ENCODE results near the gene RGS19. TPM values are rescaled to one million over a fixed set of nuclear protein-coding genes. Genes with fewer than 3 reads are reported as not detected.

The RGS19 gene
- total and polyA plus RNA-seq, 8 donors, result 6.3 to 63.9 (median 8.8) TPM

DNA sequence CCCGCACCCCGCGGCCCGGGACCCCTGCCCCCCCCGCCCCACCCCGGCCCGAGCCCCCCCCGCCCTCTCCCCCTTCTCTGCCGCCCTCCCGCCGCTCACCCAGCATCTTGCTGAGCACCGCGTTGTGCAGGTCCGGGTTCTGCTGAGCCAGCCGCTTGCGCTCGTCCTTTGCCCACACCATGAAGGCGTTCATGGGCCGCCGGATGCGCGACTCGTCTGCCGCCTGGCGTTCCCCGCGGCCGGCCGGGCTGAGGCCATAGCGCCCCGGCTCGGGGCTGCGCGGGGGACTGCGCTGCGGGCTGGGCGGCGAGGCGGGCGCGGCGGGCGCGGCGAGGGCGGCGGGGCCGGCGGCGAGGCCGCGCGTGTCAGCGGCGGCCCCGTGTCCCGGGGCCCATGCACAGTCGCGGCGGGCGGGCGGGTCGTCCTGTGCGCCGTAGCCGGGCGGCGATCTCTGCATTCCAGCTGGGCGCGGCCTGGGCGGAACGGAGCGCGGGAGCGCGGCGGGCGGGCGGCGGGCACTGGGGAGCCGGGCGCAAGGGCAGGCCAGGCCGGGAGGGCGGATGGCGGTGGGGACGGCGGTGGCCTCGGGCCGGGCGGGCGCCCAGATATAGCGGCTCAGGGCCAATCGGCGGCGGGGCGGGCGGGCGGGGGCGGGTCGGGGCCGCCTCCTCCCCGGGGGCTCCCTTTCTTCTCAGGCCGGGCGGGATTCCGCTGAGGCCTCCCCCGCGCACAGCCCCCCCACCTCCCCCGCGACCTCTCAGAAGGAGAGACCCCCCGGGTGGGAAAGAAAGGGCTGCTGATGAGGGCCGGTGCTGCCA is 30.0 kb downstream of the RGS19 start, which contains the start of gene SOX18:
Gene SOX18, minus strand, starts transcription at position 580 of the 818 bp plus-strand sequence. Its CDS starts 123 bp downstream, at position 457.
- peak in 1 of 4 donors; percentile 74 for DNase-seq
- Histone ChIP-seq H3K27ac (peak within 1 kb of the TSS; percentile 71 to 73), H3K9me3 (no peaks in the 10 kb centered on the region), H3K36me3 (peaks cover 0 to 8% of the 10 kb centered on the region in 2 donors), H3K4me3 (peak within 1 kb of the TSS; percentile 22 to 48), H3K27me3 (peaks cover 36 to 98% of the 10 kb centered on the region in 2 donors), H3K4me1 (peaks cover 0 to 14% of the 10 kb centered on the region in 2 donors)
- ATAC-seq, result peak; percentile 9
- intact Hi-C loops (cut with DNase I), result no loop called here
- TF ChIP-seq, protein P1, sequence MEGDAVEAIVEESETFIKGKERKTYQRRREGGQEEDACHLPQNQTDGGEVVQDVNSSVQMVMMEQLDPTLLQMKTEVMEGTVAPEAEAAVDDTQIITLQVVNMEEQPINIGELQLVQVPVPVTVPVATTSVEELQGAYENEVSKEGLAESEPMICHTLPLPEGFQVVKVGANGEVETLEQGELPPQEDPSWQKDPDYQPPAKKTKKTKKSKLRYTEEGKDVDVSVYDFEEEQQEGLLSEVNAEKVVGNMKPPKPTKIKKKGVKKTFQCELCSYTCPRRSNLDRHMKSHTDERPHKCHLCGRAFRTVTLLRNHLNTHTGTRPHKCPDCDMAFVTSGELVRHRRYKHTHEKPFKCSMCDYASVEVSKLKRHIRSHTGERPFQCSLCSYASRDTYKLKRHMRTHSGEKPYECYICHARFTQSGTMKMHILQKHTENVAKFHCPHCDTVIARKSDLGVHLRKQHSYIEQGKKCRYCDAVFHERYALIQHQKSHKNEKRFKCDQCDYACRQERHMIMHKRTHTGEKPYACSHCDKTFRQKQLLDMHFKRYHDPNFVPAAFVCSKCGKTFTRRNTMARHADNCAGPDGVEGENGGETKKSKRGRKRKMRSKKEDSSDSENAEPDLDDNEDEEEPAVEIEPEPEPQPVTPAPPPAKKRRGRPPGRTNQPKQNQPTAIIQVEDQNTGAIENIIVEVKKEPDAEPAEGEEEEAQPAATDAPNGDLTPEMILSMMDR (IDR thresholded peaks at IDR 0.05), result no peak

DNA sequence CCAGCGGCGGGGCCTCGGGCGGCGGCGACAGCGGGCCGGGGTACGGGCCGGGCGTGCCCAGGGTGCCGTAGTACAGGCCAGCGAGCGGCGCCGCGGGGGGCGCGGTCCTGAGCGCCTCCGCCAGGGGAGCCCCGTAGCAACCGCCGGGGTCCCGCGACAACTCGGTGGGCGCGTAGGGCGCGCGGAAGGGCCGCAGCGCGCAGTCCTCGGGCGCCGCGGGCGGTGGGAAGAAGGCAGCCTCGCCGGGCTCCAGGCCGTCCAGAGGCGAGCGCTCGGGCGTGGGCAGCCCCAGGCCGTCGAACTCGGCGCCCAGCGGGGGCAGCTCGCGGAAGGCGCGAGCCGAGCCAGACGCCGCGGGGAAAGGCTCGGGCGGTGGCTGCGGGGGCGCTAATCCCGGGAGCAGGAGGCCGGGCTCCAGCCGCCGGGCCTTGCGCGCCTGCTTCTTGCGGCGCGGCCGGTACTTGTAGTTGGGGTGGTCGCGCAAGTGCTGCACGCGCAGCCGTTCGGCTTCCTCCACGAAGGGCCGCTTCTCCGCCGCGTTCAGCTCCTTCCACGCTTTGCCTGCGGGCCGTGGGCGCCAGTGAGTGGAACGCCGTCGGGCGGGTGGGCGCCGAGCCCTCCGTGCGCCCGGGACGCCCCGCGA is 30.8 kb downstream of the RGS19 start:
- H3K36me3 ChIP-seq, result peaks cover 0 to 8% of the 10 kb centered on the region in 2 donors
- H3K27ac ChIP-seq, result peak overlapping the region; percentile 56 to 58
- peak overlapping the region; percentile 22 to 48 for H3K4me3 ChIP-seq
- intact Hi-C loops (cut with DNase I), result no loop called here
- no peak for DNase-seq
- H3K4me1 ChIP-seq, result peaks cover 0 to 11% of the 10 kb centered on the region in 2 donors
- no peaks in the 10 kb centered on the region for H3K9me3 ChIP-seq
- H3K27me3 ChIP-seq, result peaks cover 36 to 90% of the 10 kb centered on the region in 2 donors
- no peak for ATAC-seq
- TF ChIP-seq, protein P1 (IDR thresholded peaks at IDR 0.05), result no peak

GRCh38 chr20:64047968-64048401 is 31.3 kb downstream of the RGS19 start:
- TF ChIP-seq, protein P1 (IDR thresholded peaks at IDR 0.05), result no peak
- no peaks in the 10 kb centered on the region for H3K9me3 ChIP-seq
- peaks cover 0 to 11% of the 10 kb centered on the region in 2 donors for H3K4me1 ChIP-seq
- peak overlapping the region; percentile 22 to 48 for H3K4me3 ChIP-seq
- H3K27me3 ChIP-seq, result peaks cover 36 to 90% of the 10 kb centered on the region in 2 donors
- intact Hi-C loops (cut with DNase I), result no loop called here
- peaks cover 0 to 8% of the 10 kb centered on the region in 2 donors for H3K36me3 ChIP-seq
- peak overlapping the region; percentile 56 to 58 for H3K27ac ChIP-seq
- ATAC-seq (no peak), DNase-seq (no peak)

- ATAC-seq (no peak), DNase-seq (no peak)
- TF ChIP-seq, protein P1 (IDR thresholded peaks at IDR 0.05), result no peak
- H3K9me3 ChIP-seq, result no peaks in the 10 kb centered on the region
- H3K4me3 ChIP-seq, result peak overlapping the region; percentile 22 to 48
- peak overlapping the region; percentile 56 to 58 for H3K27ac ChIP-seq
- peaks cover 42 to 88% of the 10 kb centered on the region in 2 donors for H3K27me3 ChIP-seq
- intact Hi-C loops (cut with DNase I), result no loop called here
- peaks cover 4 to 16% of the 10 kb centered on the region in 2 donors for H3K4me1 ChIP-seq
- H3K36me3 ChIP-seq, result peaks cover 0 to 8% of the 10 kb centered on the region in 2 donors
Measured at GRCh38 chr20:64047046-64047389, 32.3 kb downstream of the RGS19 start.

Data from left lung (tissue), 10 donors.